GM18951 (cell line): ENCODE data around the gene FGGY.
"Not testable (repeated sequence)": the region's sequence is repeated elsewhere in the genome, so short reads cannot be mapped to it uniquely, and the experiment has no call there.

Source experiments
- POLR2A ChIP-seq: IDR thresholded peaks from 4 replicates; pipeline ENCODE4 v1.6.1; 2011; ENCODE audit warnings: mild to moderate bottlenecking; ENCODE audit not compliant: insufficient read length, insufficient read depth; ENCODE audit errors: extremely low read depth
- in situ Hi-C: fragments of 300-500 bp; cut with MboI; formaldehyde crosslinking; loops from one replicate; pipeline ENCODE4 v1.12.0; 2022; ENCODE audit warnings: low sequenced_read_pairs, mixed read lengths, inconsistent platforms; ENCODE audit not compliant: unreplicated experiment

FGGY gene

GRCh38 chr1:59468828-59469428 lies 172.0 kb downstream of the FGGY start:
- in situ Hi-C loops = no loop called here
- TF ChIP-seq POLR2A = no peak

GRCh38 chr1:59471991-59472570 lies 175.2 kb downstream of the FGGY start:
- in situ Hi-C loops = not testable (repeated sequence)

DNA sequence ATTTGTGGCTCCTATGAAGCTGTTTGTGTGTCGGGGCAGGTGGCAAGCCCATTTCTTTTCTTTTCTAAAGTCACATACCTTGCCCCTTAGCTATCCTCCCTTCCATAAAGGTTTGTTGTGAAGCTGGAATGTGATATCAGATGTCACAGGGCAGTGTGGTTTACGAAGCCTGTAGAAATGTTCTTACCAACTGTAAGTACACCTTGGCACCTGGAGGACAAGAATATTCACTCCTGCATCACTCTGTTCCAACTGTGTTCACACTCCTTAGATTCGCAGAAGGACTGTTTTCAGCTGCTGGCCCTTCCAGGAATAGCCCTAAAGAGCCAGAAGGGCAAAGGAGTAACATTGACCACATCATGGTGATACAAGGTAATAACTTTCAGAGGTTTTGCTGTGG lies 176.9 kb downstream of the FGGY start:
- TF ChIP-seq POLR2A = no peak
- in situ Hi-C loops = no loop called here

DNA sequence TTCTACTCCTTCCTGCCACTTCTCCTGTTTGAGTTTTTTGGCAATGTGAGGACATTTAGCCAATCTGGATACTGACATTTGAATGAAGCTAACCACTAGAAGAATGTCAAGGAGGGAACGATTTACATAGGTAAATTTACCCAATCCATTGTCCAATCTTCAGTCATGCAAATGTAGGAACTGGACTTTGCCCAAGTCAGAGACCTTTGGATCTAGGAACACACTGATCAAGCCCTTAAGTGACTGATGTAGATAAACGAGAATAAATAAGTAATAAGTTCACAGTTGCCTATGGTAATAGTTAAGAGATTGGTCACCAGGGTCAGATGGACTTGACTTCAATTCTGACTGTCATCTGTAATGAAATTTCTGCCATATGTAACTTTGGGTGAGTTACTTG lies 177.6 kb downstream of the FGGY start:
- in situ Hi-C loops = no loop called here
- TF ChIP-seq POLR2A = no peak

GRCh38 chr1:59475737-59476136 lies 178.8 kb downstream of the FGGY start:
- in situ Hi-C loops = no loop called here
- TF ChIP-seq POLR2A = no peak

DNA sequence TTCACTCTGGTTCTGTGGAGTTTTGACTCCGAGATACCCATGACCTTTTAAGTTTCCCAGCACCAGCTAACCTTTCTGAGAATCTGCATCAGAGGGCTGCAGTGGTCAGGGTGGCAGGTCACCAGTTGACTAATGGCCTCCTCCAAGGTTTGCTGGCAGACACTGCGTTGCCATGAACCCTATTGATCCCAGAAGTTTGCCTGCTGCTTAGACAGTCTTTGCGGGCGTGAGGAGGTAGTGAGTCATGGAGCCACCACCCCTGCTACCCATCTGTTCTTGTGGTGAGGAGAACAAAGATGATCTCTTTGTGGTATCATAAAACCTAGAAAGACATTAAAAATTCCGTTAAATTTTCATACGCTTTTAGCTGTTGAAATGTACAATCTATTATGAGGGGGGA lies 180.4 kb downstream of the FGGY start:
- TF ChIP-seq POLR2A = no peak
- in situ Hi-C loops = no loop called here

- TF ChIP-seq POLR2A = no peak
- in situ Hi-C loops = no loop called here
Observed at GRCh38 chr1:59477867-59478266, 181.0 kb downstream of the FGGY start.

DNA sequence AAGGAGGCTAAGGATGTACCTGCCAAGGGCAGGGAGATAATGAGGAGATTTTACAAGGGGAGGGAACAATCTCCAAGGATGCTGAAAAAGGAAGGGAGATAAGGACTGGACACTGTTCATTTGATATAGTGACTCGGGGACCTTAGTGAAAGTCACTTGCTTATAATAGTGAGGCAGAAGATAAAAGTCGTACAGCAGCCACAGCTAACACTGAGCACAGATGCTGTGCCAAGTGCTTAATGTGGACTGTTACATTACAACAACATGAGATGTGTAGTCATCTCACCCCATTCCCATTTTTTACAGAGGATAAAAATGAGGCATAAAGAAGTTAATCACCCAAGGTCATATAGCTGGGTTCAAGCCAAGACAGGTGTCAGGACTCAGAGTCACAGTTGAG lies 181.9 kb downstream of the FGGY start:
- in situ Hi-C loops = no loop called here
- TF ChIP-seq POLR2A = no peak

DNA sequence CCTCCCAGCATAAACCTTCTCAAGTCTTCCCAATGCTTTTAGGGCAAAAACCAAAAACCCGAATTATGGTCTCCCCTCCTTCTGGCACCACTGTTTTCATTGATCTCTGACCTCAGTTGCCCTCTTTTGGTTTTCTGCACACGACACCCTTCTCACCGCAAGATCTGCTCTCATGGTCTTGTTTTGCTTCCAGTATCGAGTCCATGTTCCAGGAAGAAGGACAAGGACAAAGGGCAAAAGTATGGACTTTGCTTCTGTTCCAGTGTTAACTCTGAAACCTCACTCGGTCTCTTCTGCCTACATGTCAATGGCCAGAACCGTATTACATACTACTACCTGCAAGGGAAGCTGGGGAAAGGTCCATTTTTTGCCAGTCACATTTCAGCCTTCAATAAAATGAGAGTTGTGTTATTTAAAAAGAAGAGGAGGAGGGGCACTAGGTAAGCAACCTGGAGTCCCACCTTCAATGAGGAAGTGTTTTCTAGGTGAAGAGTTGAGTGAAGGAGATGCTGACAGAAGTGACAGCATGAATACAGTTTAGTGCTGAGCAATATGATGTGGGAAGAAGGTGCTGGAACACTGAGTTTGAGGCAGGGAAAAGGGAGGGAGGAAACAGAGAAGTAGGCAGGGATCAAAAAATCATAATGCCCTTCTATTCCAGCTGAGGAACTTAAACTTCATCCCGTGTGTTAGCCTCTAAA lies 183.4 kb downstream of the FGGY start:
- in situ Hi-C loops = no loop called here
- TF ChIP-seq POLR2A = no peak

- in situ Hi-C loops = no loop called here
- TF ChIP-seq POLR2A = no peak
Observed at GRCh38 chr1:59481881-59482505, 185.1 kb downstream of the FGGY start.

DNA sequence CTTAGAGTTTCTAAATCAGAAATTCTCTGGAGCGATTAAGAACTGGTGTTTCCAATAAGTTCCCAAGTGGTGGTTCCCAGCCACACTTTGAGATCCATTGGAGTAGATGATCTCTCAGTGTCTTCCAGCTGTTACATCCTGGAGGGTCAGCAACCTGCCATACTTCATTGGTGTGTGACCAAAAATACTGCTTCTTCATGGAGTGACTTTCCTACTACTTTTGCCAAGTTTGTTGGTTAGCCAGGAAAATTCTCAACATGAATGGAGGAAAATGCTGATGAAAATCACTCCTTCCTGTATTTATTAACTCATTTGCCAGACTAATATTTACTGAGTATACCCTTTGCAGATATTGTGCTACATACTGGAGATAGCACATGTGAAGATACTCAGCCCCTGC lies 186.1 kb downstream of the FGGY start:
- TF ChIP-seq POLR2A = no peak
- in situ Hi-C loops = no loop called here

DNA sequence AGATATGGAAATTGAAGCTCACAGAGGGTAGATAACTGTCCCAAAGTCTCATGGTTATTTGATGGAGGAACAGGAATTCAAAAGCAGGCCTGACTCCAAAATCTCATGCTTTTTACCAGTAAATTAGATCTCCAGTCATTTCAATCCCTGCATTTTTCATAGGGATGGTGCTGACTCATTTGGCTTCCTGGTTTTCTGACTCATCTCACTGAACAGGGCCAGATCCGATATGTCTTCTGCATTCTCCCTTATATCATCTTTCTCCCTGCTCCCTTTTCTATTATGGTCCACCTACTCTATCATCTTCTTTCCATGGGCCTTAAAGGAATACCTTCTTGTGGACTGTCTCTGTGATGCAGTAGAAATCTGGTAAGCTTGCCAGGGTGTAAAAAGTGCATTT lies 187.2 kb downstream of the FGGY start:
- TF ChIP-seq POLR2A = no peak
- in situ Hi-C loops = no loop called here

GRCh38 chr1:59485171-59485570 lies 188.3 kb downstream of the FGGY start:
- no peak for TF ChIP-seq POLR2A
- in situ Hi-C loops = no loop called here

DNA sequence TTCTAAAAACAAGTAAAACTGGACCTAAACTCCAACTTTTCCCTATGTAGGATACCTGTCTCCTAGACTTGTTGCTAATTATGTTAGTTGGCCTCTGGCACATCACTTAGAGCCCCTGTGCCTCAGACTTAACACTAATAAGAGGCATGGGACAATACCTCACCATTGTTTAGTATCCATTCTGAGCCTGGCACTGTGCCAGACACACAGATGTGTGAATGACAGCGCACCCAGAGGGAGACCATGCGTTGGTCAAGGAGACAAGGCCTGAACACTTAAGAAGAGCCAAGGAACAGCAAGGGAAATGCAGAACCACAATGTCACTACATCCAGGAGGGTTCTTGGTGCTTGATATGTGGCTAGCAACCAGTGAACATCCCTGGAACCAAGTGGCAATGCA lies 189.1 kb downstream of the FGGY start:
- no peak for TF ChIP-seq POLR2A
- in situ Hi-C loops = no loop called here
